Liver (tissue), 9 donors: ENCODE results near the gene KIRREL1. TPM values are rescaled to one million over a fixed set of nuclear protein-coding genes. Genes with fewer than 3 reads are reported as not detected.

Experiments used
- DNase-seq: peaks from one replicate; pipeline ENCODE4 v3.0.0-alpha.2; 2017; ENCODE audit warnings: low spot score
- H3K27ac ChIP-seq, 2 donors: one replicate each; pipeline ENCODE4 v1.7.0; 2013; ENCODE audit warnings: inconsistent platforms in 2 of 2, low read length in 2 of 2, control low read depth in 1 of 2, low read depth in 1 of 2, mild to moderate bottlenecking in 1 of 2
- H3K27me3 ChIP-seq, 4 donors: one replicate each; pipeline versions ENCODE4 v1.6.1 to v1.7.0; 2013; ENCODE audit warnings: low read length in 3 of 4, inconsistent platforms in 1 of 4, mild to moderate bottlenecking in 1 of 4, moderate library complexity in 1 of 4; ENCODE audit not compliant: control insufficient read depth in 4 of 4, insufficient read depth in 4 of 4
- H3K36me3 ChIP-seq, 4 donors: one replicate each; pipeline versions ENCODE4 v1.6.1 to v1.7.0; 2013; ENCODE audit warnings: low read length in 3 of 4, mild to moderate bottlenecking in 3 of 4, low read depth in 1 of 4, moderate library complexity in 1 of 4; ENCODE audit not compliant: control insufficient read depth in 4 of 4, insufficient read depth in 3 of 4
- H3K4me1 ChIP-seq, 4 donors: one replicate each; pipeline versions ENCODE4 v1.6.1 to v1.7.0; 2013; ENCODE audit warnings: low read length in 3 of 4, mild to moderate bottlenecking in 3 of 4, moderate library complexity in 1 of 4; ENCODE audit not compliant: control insufficient read depth in 4 of 4, insufficient read depth in 4 of 4
- H3K4me3 ChIP-seq, 3 donors: one replicate each; pipeline versions ENCODE4 v1.6.1 to v1.7.0; 2013; ENCODE audit warnings: low read length in 3 of 3, control low read depth in 1 of 3, low read depth in 1 of 3, mild to moderate bottlenecking in 1 of 3
- H3K9ac ChIP-seq, 2 donors: one replicate each; pipeline ENCODE4 v1.7.0; 2013; ENCODE audit warnings: low read length in 2 of 2, mild to moderate bottlenecking in 2 of 2, moderate library complexity in 2 of 2, control low read depth in 1 of 2, low read depth in 1 of 2
- H3K9me3 ChIP-seq, 4 donors: one replicate each; pipeline versions ENCODE4 v1.6.1 to v1.7.0; 2013; ENCODE audit warnings: low read length in 3 of 4; ENCODE audit not compliant: control insufficient read depth in 4 of 4
- CTCF ChIP-seq: fragments of 150-350 bp; IDR thresholded peaks from 2 replicates; pipeline ENCODE4 v1.5.1; 2017; ENCODE audit warnings: improper control_type of control experiment, low read depth, low read length; ENCODE audit not compliant: missing input control
- EGR1 ChIP-seq, 2 donors: IDR thresholded peaks; 2 replicates each; pipeline ENCODE4 v1.6.1; 2016 to 2018; ENCODE audit warnings: antibody characterized with exemption in 2 of 2, low read depth in 2 of 2
- FOXA1 ChIP-seq: IDR thresholded peaks from 2 replicates; pipeline ENCODE4 v1.6.1; 2016; ENCODE audit warnings: antibody characterized with exemption
- FOXA2 ChIP-seq: IDR thresholded peaks from 2 replicates; pipeline ENCODE4 v1.6.1; 2016; ENCODE audit warnings: antibody characterized with exemption
- HNF4A ChIP-seq, 2 donors: conservative IDR thresholded peaks; 2 replicates each; pipeline ENCODE4 v1.6.1; 2016; ENCODE audit warnings: antibody characterized with exemption in 2 of 2, mild to moderate bottlenecking in 2 of 2
- JUND ChIP-seq, 2 donors: IDR thresholded peaks; 2 replicates each; pipeline ENCODE4 v1.6.1; 2016; ENCODE audit warnings: antibody characterized with exemption in 2 of 2
- NR2F2 ChIP-seq: IDR thresholded peaks from 2 replicates; pipeline ENCODE4 v1.6.1; 2016; ENCODE audit warnings: antibody characterized with exemption
- RAD21 ChIP-seq, 2 donors: IDR thresholded peaks; 2 replicates each; pipeline ENCODE4 v1.6.1; 2016; ENCODE audit warnings: antibody characterized with exemption in 2 of 2, mild to moderate bottlenecking in 2 of 2
- RXRA ChIP-seq, 2 donors: IDR thresholded peaks; 2 replicates each; pipeline ENCODE4 v1.6.1; 2017 to 2018; ENCODE audit warnings: antibody characterized with exemption in 2 of 2, mild to moderate bottlenecking in 1 of 2
- SP1 ChIP-seq: IDR thresholded peaks from 2 replicates; pipeline ENCODE4 v1.6.1; 2018; ENCODE audit warnings: antibody characterized with exemption, mild to moderate bottlenecking
- TAF1 ChIP-seq: conservative IDR thresholded peaks from 2 replicates; pipeline ENCODE4 v1.6.1; 2016; ENCODE audit warnings: antibody characterized with exemption, mild to moderate bottlenecking
- YY1 ChIP-seq: IDR thresholded peaks from 2 replicates; pipeline ENCODE4 v1.6.1; 2016; ENCODE audit warnings: antibody characterized with exemption, mild to moderate bottlenecking
- WGBS: extraction: QIAGEN DNeasy Blood & Tissue Kit; methylation state at CpG from one replicate; pipeline ENCODE4 v1.1.7; 2013; 5-methylcytosine and 5-hydroxymethylcytosine counted together
- polyA plus RNA-seq, 2 donors: library from polyadenylated mRNA; stranded (reverse) in 1 of 2; unstranded in 1 of 2; fragments of 200-250 nt in 1 of 2; fragments of >200 nt in 1 of 2; fragmentation: Nextera tagmentation in 1 of 2; extraction: Ambion mirVana in 1 of 2; gene quantifications; one replicate each; pipeline versions ENCODE4 v1.2.1 to v1.2.3, GENCODE V29; 2013 to 2015
- total RNA-seq, 2 donors: library from RNA; depleted of rRNA; stranded (reverse); fragments of >200 nt; gene quantifications; one replicate each; pipeline ENCODE4 v1.2.3, GENCODE V29; 2014
- TF ChIP-seq, protein P1 (sequence below): IDR thresholded peaks from 2 replicates; pipeline ENCODE4 v1.6.1; 2016; ENCODE audit warnings: antibody characterized with exemption
- donor health status: healthy.
- donor health status: healthy.
- donor health status: healthy.
- donor health status: healthy.
- donor health status: healthy.

Gene KIRREL1
- total and polyA plus RNA-seq, 4 donors: 0.82 to 6.0 (median 3.1) TPM

- Histone ChIP-seq H3K4me3 (no peak overlapping the region), H3K27me3 (peaks cover 0 to 6% (median 4%) of the 10 kb centered on the region in 4 donors), H3K9me3 (no peaks in the 10 kb centered on the region), H3K36me3 (no peaks in the 10 kb centered on the region), H3K9ac (no peak overlapping the region), H3K4me1 (peaks cover 0 to 1% (median 0%) of the 10 kb centered on the region in 4 donors), H3K27ac (no peak overlapping the region)
- no peak for TF ChIP-seq JUND (IDR thresholded peaks at IDR 0.05)
- TF ChIP-seq HNF4A (conservative IDR thresholded peaks at IDR 0.05): no peak
- TF ChIP-seq EGR1 (IDR thresholded peaks at IDR 0.05; ENCODE audit: low read depth in 2 of 2): no peak
- TF ChIP-seq, protein P1, sequence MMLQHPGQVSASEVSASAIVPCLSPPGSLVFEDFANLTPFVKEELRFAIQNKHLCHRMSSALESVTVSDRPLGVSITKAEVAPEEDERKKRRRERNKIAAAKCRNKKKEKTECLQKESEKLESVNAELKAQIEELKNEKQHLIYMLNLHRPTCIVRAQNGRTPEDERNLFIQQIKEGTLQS: no peak
- no peak for TF ChIP-seq SP1
- no peak for TF ChIP-seq RAD21 (IDR thresholded peaks at IDR 0.05)
- no peak for TF ChIP-seq FOXA2
- TF ChIP-seq FOXA1: no peak
- no peak for DNase-seq
- 56% methylated on average over 2 of the region's 2 CpGs for WGBS
Measured at GRCh38 chr1:158104891-158105290, 111.4 kb downstream of the KIRREL1 start.

DNA sequence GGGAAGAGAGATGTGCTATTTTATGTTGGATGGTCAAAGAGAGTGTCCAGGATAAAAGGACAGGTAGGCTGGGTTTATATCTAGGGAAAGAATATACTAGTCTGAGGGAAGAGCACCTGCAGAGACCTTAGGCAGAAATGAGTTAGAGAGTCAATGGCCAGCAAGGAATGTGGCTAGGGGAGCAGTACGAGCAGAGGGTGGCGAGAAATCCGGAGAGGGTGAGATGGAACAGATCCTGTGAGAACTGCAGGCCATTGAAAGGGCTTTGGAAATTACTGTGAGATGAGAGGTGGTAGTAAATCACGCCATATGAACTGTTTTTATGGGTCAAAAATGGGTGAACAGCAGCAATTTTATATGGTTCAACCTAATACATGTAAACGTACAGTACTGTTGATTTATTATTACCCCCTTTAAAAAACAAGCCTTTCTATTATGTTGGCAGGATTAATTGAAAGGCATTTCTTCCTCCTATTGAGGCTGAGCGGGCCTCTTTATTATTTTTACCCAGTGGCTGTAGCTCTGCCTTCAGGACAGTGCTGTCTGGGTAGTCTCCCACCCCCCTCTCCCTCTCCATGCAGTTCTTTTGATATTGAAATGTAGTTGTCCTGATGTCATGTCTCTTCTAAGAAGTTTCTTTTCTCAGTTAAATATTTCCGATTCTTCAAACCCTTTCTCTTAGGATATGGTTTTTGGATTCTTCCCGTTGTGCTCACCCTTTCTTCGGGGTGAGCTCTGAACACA, 112.1 kb downstream of the KIRREL1 start:
- Histone ChIP-seq H3K27me3 (peaks cover 0 to 6% (median 4%) of the 10 kb centered on the region in 4 donors), H3K4me3 (no peak overlapping the region), H3K27ac (no peak overlapping the region), H3K9ac (no peak overlapping the region), H3K36me3 (no peaks in the 10 kb centered on the region), H3K9me3 (no peaks in the 10 kb centered on the region), H3K4me1 (peaks cover 0 to 1% (median 0%) of the 10 kb centered on the region in 4 donors)
- TF ChIP-seq CTCF (no peak), NR2F2 (no peak)
- no peak for DNase-seq
- 75% methylated on average over 9 of the region's 9 CpGs for WGBS

- Histone ChIP-seq H3K27me3 (peaks cover 0 to 14% (median 3%) of the 10 kb centered on the region in 4 donors), H3K4me3 (no peak overlapping the region), H3K27ac (no peak overlapping the region), H3K36me3 (no peaks in the 10 kb centered on the region), H3K9me3 (peaks cover 0 to 3% (median 0%) of the 10 kb centered on the region in 4 donors), H3K9ac (no peak overlapping the region), H3K4me1 (peaks cover 0 to under 1% (median 0%) of the 10 kb centered on the region in 4 donors)
- 56% methylated on average over 2 of the region's 2 CpGs for WGBS
- DNase-seq: no peak
- TF ChIP-seq CTCF (no peak), RXRA (IDR thresholded peaks at IDR 0.05) (no peak), YY1 (no peak), RAD21 (IDR thresholded peaks at IDR 0.05) (no peak), JUND (IDR thresholded peaks at IDR 0.05) (no peak), NR2F2 (no peak), SP1 (no peak), FOXA2 (no peak), TAF1 (no peak), HNF4A (conservative IDR thresholded peaks at IDR 0.05) (no peak)
- TF ChIP-seq, protein P1: no peak
Measured at GRCh38 chr1:158107916-158108315, 114.5 kb downstream of the KIRREL1 start.
